HG03469 (cell line): ENCODE measurements around the gene MDN1.
"Not testable (repeated sequence)": the region's sequence is repeated elsewhere in the genome, so short reads cannot be mapped to it uniquely, and the experiment has no call there.

Source experiments
- ATAC-seq: cut with Tn5 transposase; IDR thresholded peaks from one replicate; pipeline ENCODE4 v1.9.1; 2021; ENCODE audit warnings: mild to moderate bottlenecking, moderate library complexity, moderate number of reproducible peaks; ENCODE audit not compliant: unreplicated experiment

MDN1 gene

DNA sequence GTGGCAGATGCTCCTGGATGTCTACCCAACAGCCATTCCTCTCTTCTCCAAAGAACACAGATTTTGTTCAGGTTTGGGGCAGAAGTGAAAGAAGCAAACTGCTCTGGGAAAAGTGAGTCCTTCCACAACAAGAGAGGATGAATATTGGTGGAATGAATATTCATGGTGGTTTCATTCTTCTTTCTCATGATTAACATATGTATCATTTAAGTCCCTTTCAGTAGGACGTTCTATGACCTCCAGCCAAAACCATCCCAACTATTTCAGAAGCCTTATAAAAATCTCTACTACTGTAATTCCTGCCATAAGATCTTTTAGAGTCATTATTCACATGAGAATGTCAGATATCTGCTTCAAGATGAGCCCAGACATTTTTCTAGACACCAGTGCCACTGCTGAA is 44.4 kb downstream of the MDN1 start:
- ATAC-seq = no peak

DNA sequence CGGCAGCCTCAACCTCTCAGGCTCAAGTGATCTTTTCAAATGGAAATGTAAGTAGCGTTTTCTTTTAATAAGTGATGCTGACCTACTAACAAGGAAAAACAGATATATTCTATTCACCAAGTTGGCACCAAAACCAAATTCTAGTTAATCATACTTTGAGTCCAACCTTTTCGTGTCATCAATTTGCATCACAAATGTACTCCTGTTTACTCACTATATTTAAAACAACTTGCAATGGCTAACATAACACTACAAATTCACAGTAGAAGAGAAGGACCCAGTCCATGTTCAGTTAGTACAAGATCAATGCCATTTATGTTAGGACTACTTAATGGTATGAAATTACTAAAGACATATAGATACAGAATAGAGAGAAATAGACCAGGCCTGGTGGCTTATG is 50.0 kb downstream of the MDN1 start:
- ATAC-seq = no peak

DNA sequence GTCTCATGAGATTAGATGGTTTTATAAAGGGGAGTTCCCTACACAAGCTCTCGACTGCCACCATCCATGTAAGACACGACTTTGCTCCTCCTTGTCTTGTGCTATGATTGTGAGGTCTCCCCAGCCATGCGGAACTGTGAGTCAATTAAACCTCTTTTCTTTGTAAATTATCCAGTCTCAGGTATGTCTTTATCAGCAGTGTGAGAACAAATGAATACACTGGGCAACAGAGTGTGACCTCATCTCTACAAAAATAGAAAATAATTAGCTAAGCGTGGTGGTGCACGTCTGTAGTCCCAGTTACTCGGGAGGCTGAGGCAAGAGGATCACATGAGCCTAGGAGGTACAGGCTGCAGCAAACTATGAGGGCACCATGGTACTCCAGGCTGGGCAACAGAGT is 51.3 kb downstream of the MDN1 start:
- no peak for ATAC-seq

DNA sequence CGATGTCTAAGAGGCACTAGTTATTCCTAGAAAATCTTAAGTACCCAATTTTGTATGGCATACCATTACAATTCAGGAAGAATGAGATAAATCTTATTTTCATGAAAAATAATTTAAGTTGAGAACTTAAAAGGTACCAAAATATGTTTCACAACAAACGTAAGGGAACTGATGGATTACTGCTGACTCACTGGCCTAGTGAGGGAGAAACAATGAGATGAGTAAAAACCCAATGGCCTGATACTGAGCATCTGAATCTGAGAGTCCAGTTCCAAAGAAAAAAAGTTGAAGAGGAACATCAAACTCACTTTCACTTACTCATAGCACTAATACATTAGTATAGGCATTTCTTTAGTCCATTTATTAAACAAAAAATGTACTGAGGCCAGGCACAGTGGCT is 56.0 kb downstream of the MDN1 start:
- no peak for ATAC-seq

DNA sequence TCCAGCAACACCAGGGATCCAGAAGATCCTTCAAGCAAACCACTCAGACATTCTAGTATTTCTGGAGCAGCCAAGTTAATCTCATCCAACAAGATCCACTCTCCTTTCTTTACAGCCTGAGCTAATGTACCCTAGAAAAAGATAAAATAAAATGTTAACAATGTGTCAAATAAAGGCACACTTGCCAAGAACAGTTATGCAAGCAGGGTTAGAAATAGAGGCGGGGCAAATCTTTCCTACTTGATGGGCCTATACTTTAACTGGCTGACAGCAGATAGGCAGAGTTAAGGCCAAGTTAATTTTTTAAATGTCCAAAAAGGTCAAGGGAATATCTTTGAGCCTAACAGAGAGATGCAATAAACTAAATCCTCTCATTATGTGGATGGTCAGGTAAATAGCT is 60.8 kb downstream of the MDN1 start:
- no peak for ATAC-seq

DNA sequence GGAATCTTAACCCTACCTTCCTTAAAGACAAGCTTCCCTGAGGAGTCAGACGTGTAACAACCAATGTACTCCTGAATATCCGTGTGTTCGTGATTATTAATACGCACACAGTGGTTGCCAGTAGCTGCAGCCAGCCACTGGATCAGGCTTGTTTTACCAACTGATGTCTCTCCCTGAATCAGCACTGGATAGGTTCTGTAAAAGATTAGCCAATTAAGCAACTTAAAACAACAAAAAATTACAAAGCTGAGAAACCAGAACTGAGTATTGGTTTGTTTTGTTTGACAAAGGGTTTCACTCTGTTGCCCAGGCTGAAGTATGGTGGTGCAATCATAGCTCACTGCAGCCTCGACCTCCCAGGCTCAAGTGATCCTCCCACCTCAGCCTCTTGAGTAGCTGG is 69.3 kb downstream of the MDN1 start:
- ATAC-seq = no peak

DNA sequence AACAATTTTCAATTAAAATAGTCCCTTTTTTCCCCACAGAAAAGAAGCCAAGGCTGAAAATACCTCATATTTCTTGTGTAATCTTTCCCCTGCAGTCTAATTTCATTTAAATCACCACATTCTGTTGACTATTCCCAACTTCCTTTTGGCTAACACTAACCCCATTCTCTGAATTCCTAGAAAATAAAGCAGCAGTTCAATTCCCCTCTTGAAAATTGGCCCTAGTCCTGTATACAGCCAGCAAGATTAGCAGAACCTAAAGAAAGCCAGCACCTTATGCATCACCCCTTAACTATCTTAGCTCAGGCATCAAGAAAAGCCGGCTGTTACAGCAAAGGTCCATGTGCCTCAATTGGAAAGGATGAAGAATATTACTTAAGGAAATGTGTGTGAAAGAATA is 69.7 kb downstream of the MDN1 start:
- no peak for ATAC-seq

DNA sequence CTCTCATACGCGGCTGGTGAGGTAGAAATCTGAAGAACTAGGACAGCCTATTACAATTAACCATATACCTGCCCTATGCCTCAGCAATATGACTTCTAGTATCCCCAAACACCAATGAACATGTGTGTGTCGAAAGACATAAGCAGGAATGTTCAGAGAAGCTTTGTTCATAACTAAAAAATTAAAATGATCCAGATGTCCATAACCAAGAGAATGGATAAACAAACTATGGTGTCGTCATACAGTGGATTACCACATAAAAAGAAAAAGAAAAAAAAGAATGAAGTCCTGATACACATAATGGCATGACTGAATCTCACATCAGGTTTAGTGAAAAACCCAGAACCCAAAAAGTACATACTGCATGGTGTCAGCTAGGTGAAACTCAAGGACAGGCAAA is 73.9 kb downstream of the MDN1 start:
- no peak for ATAC-seq

DNA sequence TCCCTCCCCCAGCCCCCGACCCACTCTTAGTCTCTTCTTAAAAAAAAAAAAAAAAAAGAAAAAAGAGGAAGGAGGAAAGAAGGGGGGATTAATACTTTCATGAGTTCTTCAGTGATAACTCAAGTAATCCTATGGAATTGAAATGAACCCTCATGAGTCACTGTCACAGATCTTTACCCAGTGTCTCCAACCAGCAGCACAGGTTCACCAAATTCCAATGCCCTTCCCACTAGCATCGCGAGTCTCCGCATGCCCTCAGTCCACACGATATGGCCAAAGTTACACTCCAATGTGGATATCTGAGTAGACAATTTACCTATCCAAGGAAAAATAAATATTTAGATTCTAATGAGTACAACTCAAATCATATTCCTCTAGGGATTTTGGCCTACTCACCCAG is 74.5 kb downstream of the MDN1 start:
- ATAC-seq = no peak

DNA sequence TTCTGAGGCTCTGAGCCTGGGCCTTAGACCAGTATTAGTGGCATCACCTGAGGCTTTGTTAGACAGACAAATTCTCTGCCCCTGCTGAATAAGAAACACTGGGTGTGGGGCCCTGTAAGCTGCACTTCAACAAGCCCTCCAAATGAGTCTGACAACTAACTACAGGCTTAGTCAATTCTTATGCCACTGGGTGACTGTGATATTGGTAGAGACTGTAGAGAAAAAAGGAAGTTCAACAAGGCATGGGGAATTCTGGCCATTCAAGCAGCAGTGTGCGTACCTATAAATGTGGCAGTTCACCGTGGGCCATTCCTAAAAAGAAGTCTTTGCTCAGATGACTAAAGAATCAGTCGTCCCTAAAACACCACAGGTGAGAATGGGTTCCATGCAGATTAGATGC is 82.7 kb downstream of the MDN1 start:
- ATAC-seq = no peak

DNA sequence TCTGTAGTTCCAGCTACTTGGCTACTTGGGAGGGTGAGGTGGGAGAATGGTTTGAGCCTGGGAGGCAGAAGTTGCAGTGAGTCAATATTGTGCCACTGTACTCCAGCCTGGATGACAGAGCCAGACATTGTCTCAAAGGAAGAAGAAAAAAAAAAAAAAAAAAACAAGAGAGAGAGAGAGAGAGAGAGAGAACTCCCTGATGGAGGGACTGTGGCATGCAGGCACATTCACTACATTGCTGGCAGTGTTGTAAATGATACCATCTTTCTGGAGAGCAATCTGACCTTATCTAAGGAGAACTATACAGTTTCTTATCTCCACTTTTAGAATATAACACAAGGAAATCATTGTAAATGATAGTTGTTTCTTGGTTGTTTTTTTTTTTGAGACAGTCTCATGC is 85.1 kb downstream of the MDN1 start:
- ATAC-seq = no peak

DNA sequence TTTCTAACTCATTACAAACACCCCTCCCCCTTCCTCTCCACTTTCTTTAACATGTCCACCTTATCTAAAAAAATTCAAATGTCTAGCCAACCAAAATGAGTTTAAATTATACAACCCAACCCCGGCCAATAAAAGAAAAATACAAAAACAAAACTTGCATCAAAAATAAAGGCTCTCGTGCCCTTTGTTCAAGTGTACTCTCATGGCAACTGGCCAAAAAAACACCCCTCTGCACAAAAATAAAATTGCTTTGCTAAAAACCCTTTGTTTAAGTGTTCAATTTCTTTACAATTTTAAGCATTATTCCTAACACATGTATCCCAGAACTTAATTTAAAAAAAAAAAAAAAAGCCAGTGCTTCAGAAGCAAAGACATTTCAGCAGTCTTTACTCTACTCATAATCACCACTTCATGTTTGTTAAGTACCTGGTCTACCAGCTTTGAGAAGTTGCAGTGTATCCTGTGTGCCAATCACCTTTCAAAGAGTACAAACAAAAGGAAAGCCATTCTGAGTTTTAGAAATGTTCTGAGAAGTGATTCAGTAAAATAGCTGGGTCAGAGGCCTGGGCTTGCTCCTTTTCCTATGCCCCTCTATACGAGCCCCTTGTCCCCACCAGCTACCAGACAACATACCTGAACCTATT is 87.5 kb downstream of the MDN1 start:
- no peak for ATAC-seq

DNA sequence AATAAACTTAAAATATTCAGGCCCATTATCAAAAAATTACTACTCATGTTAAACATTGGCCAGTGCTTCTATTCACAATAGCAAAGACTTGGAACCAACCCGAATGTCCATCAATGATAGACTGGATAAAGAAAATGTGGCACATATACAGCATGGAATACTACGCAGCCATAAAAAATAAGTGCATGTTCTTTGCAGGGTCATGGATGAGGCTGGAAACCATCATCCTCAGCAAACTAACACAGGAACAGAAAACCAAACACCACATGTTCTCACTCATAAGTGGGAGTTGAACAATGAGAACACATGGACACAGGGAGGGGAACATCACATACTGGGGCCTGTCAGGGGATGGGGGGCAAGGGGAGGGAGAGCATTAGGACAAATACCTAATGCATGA is 88.3 kb downstream of the MDN1 start:
- not testable (repeated sequence) for ATAC-seq

DNA sequence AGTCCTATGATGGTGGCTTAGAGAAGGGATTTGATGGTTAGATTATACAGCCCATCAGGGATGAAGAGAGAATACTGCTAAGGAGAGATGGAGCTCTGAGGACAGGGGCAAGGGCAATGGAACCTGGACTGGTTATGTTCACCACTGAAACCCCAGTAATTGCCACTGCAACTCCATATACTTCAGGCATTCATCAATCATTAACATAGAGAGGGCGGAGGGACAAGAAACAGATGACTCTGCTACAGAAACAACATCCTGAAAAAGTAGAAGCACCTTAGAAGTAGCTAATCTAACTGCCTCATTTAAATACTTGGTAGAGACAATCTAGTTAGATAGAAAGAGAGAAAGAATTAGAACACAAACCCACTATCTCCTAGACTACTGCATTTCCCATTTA is 89.8 kb downstream of the MDN1 start:
- no peak for ATAC-seq

DNA sequence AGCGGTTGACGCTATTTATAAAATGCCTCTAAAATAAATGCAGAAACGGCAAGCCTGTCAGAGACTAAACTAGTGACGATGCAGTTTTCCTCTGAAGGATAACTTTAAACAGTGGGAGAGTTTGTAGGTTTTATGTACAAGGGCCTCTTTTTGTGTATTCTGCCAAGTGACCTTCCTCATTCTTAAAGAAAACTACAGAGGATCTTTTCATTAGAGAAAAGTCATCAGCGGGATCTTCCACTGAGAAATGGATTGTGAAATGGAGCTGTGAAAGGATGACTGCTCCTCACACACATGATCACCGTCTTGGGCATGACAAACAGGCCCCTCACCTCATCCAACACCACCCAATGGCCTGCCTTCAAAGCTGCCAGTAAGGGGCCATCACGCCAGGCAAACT is 92.1 kb downstream of the MDN1 start:
- ATAC-seq = no peak

DNA sequence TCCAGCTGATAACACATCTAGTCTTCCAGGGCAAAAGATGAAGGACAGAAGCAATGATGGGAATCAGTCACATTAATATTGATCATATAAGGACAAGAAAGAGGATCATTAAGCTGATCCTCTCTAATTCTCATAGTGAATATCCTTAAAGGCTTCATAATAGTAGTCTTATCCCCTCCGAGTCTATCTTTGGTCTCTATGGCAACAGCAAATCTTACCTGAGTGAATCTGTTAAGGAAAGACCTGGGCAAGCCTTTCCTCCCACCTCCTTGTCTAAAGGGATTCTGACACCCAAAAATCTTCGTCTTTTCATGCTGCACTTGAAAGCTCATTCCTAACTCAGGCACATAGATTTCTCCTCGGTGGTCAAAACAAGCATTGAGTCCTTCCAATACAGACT is 94.6 kb downstream of the MDN1 start:
- no peak for ATAC-seq

DNA sequence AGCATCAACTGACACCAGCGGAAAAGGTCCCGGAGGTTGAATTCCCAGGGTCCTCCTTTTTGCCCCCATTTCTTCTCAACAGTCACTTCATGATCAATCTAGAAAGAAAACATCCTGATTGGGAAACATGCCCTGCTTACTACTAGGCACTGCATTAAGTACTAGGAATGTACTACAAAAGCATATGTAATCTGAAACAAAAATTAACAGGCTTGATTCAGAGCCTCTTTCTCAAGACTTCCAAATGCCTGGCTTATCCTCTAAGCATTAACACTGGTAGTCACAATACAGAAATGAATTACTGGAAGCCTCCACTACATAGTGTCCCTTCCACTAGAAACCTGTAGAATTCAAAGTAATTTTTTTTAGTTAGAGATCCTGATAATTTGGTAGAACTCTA is 96.5 kb downstream of the MDN1 start:
- no peak for ATAC-seq

DNA sequence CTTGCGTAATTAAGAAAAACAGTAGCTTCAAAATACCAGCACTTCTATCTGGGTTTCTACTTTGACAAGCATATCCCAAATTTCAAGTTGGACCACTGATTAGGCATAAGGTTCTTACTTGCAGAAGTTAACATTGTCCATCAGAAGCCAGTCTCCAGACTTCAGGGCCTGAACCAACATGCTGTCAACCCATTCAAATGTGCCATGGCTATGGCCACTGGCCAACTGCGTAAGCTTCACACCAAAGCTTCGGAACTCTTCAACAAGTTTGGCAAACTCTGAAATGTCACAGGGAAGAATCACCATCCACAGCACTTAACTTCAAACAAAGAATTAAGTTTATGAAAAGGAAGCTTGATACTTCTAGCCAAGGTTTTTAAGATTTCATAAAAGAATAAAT is 103.1 kb downstream of the MDN1 start:
- no peak for ATAC-seq

DNA sequence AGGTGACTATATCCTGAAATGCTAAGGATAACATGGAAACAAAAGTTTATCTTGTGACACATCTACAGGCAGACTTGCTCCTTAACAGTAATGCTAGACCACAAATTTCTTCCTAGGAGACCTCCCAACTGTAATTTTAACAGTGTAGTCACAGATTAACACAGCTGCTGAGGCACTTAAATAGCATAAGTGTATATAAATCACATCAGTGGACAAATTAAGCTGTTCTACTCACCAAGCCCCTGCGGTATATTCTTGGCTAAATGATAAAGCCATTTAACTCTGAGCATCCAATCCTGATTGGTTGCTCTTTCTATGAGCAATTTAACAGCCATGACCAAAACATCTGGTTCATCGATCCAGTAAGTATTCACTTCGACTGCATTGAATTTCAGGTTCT is 107.8 kb downstream of the MDN1 start:
- no peak for ATAC-seq

DNA sequence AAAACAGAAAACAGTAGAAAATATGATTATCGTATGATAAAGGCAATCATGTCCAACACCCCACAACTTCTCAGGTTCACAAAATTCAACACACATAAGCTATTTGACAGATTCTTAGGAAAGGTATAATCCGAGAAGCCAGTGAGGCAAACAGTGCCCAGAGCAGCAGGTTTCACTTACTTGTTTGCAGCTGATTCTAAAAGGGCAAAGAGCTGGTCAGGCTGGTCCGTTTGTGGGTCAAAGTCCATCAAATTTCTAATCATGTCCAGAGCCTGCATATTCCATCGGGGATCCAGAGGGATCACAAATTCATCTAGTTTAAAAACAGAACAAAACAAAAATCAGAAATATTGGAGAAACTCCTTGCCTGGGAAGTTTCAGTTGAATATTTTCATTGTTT is 111.3 kb downstream of the MDN1 start:
- no peak for ATAC-seq

DNA sequence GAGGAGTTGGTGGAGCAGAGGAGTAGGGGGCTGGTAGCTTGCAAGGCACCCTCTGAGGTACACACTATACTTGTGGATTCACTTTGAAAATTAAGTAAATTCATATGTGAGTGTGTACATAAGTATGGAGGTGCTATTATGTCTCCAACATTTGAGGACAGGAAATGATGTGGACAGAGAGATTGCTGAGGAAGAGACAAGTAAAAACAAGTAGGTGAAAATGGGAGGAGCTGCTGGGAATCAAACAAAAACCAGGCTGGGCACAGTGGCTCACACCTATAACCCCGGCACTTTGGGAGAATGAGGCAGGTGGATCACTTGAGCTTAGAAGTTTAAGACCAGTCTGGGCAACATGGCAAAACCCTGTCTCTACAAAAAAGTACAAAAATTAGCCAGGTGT is 111.8 kb downstream of the MDN1 start:
- no peak for ATAC-seq

DNA sequence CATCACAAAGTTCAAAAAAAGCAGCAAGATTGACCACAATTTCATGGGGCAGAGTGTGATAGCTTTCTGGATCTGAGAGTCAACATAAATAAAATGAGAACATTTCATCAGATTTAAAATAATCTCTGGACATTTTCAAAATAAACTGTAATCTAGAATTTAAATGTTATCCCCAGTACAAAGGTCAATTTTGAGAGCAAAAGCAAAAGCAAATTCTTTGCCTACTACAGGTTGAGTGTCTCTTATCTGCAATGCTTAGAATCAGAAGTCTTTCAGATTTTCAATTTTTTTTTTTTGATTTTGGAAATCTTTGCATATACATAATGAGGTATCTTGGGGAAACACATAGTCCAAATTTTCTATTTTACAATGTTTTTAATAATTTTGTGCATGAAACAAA is 113.5 kb downstream of the MDN1 start:
- ATAC-seq = no peak

DNA sequence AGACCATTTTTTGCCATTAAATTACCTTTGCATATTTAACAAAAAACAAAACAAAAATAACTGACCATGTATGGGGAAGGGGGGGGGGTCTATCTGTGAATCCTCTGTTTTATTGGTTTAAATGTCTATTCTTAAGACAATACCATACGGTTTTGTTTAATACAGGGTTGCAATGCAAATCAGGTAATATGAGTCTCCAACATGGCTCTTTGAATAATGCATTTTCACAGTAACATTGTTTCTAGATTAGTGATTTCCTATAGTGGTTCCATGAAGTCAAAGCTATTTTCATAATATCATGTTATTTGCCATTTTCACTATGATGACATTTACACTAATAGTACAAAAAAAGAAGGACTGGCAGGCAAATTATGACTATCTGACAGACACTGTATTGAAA is 116.3 kb downstream of the MDN1 start:
- ATAC-seq = no peak

DNA sequence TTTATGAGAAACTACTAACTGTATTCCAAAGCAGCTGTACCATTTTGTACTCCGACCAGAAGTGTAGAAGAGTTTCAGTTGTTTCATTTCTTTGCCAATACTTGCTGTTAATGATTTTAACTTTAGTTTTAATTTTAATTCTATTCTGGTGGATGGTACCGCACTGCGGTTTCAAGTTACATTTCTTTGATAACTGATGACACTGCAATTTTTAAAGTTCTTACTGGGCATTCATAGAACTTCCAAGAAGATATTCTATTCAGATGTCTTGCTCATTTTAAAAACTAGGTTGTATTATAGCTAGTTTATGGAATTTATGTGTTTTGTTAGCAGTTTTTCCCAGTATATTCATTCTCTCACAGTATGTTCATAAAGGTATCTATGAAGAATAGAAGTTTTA is 117.2 kb downstream of the MDN1 start:
- no peak for ATAC-seq
